ENCODE results near the gene HACL1.

DNA sequence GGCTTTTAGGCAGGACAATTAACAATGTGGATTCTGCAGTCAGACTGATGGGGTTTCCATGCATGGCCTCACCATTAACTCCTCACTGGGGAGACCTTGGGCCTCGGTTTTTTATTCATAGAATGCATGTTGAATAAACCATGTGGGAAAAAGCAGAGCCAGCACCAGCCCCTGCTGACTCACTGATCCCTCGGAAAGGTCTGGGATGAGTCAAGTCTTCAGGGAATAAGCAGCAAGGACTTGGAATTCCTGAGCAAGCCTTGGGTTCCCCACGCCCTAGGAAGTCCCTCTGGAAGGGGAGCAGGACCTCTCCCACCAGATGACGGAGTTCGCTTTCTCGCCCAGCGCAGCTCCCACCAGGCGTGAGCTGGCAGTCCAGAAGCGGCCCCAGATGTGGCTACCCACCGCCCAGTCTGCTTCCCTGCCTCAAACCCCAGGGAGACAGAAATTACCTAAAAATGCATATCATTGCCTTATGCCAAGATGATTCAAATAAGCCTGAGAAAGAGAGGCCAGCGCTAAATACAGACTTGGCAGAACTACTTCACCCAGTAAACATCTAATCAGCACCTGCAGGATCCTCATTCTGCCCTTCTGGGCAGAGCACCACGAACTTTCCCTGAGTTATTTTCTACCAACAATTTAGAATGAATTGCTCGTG is 45.6 kb upstream of the HACL1 start:
- TF ChIP-seq, protein P1, sequence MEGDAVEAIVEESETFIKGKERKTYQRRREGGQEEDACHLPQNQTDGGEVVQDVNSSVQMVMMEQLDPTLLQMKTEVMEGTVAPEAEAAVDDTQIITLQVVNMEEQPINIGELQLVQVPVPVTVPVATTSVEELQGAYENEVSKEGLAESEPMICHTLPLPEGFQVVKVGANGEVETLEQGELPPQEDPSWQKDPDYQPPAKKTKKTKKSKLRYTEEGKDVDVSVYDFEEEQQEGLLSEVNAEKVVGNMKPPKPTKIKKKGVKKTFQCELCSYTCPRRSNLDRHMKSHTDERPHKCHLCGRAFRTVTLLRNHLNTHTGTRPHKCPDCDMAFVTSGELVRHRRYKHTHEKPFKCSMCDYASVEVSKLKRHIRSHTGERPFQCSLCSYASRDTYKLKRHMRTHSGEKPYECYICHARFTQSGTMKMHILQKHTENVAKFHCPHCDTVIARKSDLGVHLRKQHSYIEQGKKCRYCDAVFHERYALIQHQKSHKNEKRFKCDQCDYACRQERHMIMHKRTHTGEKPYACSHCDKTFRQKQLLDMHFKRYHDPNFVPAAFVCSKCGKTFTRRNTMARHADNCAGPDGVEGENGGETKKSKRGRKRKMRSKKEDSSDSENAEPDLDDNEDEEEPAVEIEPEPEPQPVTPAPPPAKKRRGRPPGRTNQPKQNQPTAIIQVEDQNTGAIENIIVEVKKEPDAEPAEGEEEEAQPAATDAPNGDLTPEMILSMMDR (IDR thresholded peaks at IDR 0.05), result no peak
- TF ChIP-seq EZH2 (IDR thresholded peaks at IDR 0.05; ENCODE audit: borderline replicate concordance, insufficient read depth, low read depth, low read length, poor library complexity, severe bottlenecking), result no peak

Measured in B cell (primary cell).